GM19240 (cell line): ENCODE data around the gene ADAM8.
A peak's percentile ranks its signal among the peaks of the same experiment; 100 is the strongest.

ENCODE experiments used
- DNase-seq: peaks from one replicate; pipeline ENCODE4 v3.0.0; 2011; ENCODE audit warnings: low spot score; ENCODE audit not compliant: insufficient read length

The ADAM8 gene

GRCh38 chr10:133308421-133309099, 31.9 kb upstream of the ADAM8 start, which contains the start of the genes TUBGCP2 and ZNF511:
TUBGCP2 (minus strand) TSS chr10:133308872; CDS start chr10:133302941, 5,931 bp downstream.
ZNF511 (plus strand) TSS chr10:133308914; CDS start chr10:133308944, 30 bp downstream.
- DNase-seq: peak; percentile 81

GRCh38 chr10:133307776-133308420, 31.2 kb upstream of the ADAM8 start:
- DNase-seq: peak; percentile 67

DNA sequence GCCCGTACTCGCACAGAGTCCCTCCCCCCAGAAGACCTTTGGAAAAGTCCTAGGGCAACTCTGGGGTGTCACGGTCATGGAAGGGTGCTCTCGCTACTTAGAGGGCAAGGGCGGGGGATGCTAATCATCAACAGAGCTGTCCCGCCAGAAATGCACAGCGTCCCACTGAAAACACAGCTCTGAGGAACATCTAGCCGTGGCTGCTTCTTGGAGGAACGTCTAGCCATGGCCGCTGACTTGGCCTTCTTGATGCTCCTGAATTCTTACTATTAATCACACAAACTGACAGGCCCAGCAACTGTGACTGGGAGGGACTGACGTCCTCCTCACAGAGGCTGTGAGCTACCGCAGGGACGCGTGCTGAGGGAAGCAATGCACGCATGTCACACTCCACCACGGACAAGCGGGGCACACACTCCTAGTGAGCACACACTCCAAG, 30.3 kb upstream of the ADAM8 start:
- DNase-seq: no peak

GRCh38 chr10:133306097-133306476, 29.4 kb upstream of the ADAM8 start:
- DNase-seq: no peak

GRCh38 chr10:133303206-133303605, 26.5 kb upstream of the ADAM8 start:
- DNase-seq: no peak

- no peak for DNase-seq
Observed at GRCh38 chr10:133302230-133302629, 25.6 kb upstream of the ADAM8 start.

DNA sequence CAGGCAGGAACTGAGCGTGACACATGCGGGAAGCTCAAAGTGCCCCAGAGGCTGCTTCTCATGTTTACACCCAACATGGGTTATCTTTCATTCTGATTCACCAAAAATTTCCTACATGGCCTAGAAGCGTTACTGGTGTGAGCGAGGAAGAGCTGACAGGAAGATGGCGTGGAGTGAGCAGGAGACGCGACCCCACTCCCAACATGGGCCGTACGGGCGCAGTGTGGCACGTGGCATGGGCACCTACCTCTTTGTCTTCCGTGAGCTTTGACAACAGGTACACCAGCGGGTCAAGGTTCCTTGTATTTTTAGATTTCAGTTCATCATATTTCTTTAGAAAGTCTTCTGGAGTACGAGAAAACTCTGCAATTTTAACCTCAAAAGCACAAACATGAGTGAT, 23.1 kb upstream of the ADAM8 start:
- no peak for DNase-seq

DNA sequence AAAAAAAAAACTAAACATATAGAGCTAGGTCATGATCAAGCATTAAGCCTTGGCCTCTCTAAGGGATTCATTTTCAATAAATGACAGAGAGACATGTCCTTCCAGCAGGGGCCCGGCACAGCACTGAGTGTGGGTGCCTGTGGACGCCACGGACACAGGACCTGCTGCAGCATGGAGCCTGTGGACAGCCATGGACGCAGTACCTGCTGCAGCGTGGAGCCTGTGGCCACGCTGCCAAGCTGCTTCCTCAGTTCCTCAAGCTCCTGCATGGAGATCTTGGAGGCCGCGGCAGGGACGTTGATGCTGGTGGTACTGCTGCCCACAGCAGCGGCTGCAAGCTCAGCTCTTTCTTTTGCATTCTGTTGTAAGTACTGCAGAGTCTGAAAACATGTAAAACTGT, 22.6 kb upstream of the ADAM8 start:
- DNase-seq: no peak

DNA sequence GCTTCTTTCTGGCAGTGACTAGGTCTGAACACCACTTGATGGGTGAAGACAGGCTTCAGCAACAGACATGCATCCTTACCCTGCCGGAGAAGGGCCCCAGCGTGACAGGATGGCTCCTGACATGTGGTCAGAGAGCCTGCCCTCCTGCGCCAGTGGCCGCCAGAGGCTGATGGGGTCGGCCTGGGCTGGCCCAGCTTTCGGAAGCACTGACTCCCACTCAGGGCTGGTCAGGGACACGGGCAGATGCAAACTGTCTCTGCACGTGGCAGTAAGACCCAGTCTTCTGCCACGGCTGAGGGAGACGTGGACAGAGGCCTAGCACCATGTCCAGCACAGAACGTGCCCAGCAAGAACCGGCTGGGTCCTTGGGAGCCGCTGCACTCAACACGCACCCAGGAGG, 21.8 kb upstream of the ADAM8 start:
- no peak for DNase-seq

- DNase-seq: no peak
Observed at GRCh38 chr10:133297504-133297903, 20.8 kb upstream of the ADAM8 start.

DNA sequence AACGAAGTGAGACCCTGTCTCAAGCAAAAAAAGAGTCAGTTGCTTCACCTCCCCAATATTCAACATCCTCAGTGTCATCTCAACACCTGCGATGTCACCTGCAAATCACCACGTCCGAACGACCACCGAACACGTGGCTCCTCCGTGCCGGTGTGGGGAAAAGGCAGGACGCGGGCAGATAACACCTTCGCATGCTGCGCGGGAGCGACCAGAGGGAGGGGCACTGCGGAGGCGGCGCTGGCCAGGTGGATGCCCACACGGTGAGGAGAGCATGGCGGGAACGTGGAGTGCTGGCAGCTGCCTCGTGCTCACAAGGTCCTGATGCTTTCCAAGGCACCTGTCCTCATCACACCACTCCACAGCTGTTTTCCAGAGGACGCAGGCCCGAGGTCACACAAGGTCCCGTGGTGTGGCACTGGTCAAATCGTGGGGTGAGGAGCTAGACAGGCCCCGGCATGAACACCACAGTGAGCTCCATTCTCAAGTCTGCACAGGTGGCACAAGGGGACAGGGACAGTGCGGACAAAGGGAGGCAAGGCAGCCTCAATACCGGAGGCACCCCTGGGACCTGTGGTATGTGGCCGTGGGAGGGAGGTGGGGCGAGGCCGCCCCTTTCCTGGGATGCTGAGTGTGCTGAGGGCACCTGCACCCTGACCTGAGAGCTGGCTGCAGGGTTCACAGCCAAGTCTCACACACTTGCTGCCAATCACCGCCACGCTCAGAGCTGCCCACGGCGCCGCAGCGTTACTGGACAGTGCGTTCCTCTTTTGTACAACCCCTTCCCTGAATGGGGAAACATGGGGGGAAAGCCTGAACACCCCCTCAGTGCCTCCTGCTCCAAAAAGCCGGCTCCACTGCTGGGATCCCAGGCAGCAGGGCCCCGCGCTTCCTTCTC, 19.0 kb upstream of the ADAM8 start:
- DNase-seq: no peak

DNA sequence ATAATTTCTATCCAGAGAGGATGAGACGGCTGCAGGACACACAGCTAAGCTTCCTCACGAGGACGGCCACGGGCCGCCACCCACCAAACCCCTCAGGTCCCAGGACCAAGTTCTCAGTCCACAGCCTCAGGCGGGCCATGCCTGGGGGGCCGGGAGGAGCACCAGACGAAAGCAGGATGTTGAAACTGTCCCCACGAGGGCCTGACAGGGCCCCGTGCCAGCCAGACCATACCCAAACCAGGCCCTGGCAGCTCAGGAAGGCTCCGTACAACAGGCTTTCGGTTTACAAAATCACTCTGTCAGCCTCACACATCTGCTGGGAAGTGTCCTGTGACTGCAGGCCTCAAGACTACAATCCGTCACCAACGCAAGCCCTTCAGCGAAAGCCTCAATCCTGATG, 17.5 kb upstream of the ADAM8 start:
- no peak for DNase-seq

DNA sequence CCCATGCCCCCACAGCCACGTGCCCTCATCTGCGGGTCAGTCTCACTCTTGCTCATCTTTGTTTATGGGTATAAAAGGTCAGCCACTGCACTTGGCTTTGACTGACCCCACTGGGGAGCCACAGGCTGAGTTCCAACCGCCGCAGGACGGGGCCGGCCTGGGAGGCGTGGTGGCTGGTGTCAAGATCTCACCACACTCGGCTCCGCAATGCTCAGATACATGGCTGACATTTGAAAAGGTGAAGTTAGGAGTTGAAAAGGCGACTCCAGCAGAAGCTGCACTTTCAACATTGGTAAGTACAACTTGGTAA, 17.1 kb upstream of the ADAM8 start:
- DNase-seq: no peak

GRCh38 chr10:133292919-133293809, 16.5 kb upstream of the ADAM8 start:
- DNase-seq: no peak

DNA sequence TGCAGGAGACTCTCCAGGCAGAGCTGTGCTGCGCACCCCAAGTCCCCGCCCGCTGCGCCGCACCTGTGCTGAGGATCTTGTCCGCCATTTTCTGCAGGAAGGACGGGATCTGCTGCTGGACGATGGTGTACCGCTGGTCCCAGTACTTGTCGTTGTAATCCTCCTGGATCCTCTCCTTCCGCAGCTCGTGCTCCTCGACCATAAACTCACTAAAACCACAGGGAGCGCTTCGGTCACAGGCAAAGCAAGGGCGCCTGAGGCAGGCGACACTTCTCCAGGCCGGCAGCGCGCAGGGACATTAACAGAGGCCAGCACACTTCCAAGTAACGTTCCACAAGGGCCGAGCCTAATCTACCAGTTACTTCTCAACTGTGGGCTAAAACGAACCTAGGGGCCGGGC, 13.1 kb upstream of the ADAM8 start:
- DNase-seq: no peak

- DNase-seq: no peak
Observed at GRCh38 chr10:133287832-133288500, 11.3 kb upstream of the ADAM8 start.

- DNase-seq: no peak
Observed at GRCh38 chr10:133286366-133286765, 9.7 kb upstream of the ADAM8 start.

DNA sequence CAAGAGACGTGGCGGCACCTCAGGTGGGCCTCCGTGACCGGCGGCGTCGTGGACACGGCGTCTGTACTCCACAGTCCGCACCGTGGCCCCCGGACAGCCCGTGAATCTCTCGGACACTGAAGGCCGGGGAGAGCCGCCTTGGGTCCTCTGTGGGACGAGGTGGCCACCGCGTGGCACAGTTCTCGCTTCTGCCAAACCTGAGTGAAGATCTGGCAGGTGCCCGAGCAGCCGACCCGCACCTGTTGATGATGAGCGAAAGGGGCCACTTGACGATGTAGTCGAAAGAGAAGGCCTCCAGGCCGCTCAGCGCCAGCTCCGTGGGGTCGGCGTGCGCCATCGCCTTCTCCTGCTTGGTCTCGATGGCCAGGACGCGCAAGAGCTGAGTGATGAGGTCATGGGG, 8.5 kb upstream of the ADAM8 start:
- no peak for DNase-seq

DNA sequence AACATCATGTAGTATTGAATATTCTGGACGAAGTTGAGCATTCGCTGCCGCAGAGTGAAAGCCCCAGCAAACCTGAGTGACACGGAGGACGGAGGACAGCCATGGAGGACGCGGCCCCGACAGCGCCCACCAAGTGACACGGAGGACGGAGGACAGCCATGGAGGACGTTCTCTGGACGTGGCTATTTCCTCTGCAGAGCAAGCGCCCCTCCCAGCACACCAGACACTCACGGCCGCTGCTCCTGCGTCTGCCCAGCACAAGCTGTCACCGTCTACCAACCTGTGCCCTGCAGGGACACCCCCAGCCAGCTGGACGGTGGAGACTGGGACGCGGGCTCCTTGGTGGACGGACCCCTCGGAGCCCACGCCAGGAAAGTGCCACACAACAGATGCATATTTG, 7.3 kb upstream of the ADAM8 start:
- no peak for DNase-seq

GRCh38 chr10:133282846-133283390, 6.2 kb upstream of the ADAM8 start:
- DNase-seq: no peak
